Epithelial cell of prostate (primary cell): Measurements from ENCODE around the gene KCNQ1OT1.
"Not testable (repeated sequence)": the region's sequence is repeated elsewhere in the genome, so short reads cannot be mapped to it uniquely, and the experiment has no call there.

Experiments
- DNase-seq: peaks from one replicate; pipeline ENCODE4 v3.0.0-alpha.2; 2011; ENCODE audit warnings: low read depth, low spot score
- H3K27ac ChIP-seq: fragments of 450-650 bp; 2 replicates; pipeline ENCODE4 v1.5.1; 2017; ENCODE audit warnings: mild to moderate bottlenecking

Gene KCNQ1OT1

DNA sequence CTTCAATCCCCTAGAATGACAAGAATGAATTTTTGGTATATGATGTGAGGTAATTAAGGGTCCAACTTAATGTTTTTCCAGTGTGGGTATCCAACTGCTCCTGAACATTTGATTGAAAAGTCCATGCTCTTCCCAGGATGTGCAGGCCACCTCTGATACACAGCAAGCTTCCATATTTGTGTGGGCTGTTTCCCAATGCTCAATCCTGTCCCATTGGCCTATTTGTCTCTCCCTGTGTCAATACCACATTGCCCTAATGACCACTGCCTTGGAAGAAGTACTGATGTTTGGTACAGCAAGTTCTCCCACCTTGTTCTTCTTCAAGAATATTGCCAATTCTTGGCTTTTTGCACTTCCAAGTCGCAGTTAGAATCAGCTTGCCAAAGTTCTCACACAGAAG is 42.9 kb downstream of the KCNQ1OT1 start:
- no peak for DNase-seq
- H3K27ac ChIP-seq, result no peak overlapping the region

DNA sequence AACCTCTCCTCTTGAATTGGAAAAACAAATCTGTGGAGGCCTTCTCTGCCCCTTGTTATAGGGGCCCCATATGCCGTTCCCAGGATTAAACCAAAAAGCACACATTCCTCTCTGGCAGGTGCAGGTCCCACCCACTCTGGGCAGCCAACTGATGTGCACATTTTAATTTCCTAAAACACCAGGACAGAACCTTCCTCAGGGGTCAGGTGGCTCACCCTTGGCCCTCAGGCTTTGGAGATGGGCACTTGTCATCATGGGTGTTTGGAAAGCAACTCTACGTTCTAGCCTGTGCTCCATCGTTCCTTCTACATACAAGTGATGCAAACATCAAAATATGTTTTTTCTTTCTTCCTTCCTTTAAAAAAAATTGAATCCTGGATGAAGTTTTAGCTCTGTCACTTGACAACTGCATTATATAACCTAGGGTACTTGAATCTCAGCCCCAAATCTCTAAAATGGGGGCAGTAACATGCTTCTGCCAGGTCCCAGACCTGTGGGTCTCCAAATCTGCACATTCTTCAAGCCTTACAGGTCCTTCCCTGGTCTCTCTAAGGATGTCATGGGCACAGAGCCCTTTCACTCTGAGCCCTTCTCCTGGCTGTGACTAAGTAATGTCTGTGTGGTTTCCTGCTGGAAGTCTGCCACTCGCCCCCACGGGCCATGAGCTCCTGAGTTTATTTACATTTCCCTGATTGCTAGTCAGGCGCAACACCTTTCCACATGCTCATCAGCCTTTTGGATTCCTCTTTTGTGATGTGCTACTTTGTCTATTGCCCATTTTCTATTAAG is 43.8 kb downstream of the KCNQ1OT1 start:
- peak; percentile 41 for DNase-seq
- H3K27ac ChIP-seq, result no peak overlapping the region

DNA sequence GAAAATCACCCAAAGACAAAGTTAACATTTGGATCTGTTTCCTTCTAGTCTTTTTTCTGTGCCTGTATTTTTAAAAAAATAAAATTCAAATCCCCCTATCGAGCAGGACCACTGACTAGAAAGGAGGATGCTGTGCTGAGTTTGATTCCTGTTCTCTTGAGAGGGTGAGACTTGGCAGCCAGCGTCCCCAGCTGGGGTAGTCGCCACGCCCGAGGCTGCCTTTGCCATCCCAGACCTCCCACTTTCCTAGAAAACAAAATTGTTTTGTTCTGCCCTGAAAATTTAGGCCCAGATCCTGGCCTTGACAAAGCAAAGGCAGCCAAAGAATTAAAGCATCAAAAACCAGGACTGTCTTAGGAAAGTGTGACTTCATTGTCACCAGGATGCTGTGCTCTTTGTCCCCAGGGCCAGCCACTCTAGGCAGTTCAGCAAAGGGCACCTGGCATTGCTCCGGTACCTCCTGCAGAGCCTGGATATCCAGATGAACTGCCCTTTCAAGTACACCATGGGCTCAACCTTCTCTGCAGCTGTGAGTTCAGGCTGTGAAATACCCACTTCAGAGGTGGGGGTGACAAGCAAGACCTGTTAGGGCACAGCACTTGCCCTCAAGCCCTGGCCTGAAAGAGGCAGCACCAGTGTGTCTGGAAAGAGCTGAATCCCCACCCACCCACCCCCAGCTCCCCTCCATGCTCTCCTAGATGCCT is 44.6 kb downstream of the KCNQ1OT1 start:
- H3K27ac ChIP-seq, result no peak overlapping the region
- no peak for DNase-seq

DNA sequence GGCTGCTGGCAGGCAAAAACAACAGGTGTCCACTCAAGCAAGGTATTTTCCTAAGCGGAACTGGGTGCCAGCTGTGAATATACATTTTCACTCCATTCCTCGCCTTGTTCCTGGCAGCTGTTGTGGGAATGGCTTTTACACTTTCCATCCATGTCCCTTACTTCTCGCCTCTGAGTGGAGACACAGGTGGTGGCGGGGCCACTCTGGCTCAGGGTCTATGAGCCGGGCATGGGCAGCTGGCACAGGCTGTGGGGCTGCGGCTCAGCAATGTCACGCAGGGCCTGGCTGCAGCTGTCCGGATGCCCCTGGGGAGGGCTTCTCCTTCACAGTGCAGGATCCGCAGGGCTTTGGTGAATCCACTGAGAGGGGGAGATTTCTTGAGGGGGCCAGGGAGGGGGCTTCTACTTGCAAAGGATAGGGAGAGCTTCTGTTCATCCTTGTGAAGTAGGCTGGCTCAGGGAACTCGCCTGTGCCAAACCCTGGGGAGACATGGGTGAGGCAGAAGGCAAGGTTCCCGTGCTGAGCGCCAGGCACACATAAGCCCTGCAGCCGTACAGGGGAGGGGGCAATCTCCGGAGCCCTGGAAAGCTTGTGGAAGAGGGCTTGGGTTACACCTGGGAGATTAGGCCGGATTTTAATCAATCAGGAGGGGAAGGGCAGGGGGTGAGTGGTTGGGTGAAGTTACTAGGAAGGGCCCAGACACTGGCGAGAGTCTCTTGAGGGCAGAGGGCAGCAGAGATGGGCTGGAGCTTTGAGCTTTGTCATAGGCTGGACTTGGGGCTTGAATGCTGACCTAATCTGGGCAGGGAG is 45.7 kb downstream of the KCNQ1OT1 start:
- H3K27ac ChIP-seq, result no peak overlapping the region
- DNase-seq, result no peak

DNA sequence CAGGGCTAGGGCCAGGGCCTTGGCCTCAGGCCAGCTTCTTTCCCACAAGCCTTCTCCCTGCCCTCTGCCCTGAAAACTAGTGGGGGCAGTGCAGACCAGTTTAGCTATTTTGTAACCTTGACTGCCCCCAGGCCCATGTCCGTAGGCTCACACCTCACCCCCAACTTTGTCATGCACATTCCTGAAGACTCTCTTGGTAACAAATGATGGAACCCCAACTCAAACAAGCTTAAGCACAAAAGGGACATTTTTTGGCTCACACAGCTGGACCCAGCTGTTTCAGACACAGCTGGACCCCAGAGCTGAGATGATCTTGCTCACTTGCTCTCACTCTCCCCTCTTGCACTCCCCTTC is 46.6 kb downstream of the KCNQ1OT1 start:
- no peak for DNase-seq
- H3K27ac ChIP-seq, result no peak overlapping the region

DNA sequence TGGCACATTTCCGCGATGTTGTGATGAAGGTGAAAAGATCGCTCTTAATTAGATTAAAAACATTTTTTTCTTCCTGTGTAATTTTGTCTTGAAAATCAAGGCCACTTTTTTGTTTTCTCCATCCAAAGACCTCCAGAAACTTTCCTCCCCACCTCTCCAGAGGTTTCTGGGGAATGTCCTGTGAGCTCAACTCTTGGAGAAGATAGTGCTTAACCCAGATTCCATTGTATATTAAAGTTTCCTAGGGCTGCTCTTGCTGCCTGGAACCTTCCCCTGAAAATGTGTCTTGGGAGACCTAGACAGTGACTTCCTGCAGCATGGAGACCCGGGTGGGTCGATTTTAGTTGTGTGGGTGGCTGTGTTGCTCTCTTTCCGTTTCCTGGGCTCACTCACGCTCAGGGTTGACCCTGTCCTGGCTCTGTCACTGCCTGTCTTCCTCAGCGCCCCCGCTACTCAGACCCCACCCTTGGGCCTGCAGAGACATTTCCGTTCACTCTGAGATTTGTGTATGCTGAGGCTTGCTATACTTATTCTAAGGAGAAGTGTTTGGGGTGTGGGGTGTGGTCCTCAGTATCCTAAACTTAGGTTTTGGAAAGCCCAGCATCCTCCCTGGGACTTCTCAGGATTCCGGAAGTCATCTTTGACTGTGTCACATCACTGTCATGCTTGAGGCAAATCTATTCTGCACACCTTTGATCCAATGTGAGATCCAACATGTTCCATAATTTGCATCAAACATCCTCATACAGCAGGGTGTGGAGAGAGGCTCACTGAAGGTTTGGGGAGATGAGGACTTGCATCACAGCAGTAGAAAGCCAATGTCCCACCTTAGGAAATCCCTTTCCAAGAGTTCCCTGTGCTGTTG is 47.2 kb downstream of the KCNQ1OT1 start:
- no peak for DNase-seq
- H3K27ac ChIP-seq, result no peak overlapping the region

DNA sequence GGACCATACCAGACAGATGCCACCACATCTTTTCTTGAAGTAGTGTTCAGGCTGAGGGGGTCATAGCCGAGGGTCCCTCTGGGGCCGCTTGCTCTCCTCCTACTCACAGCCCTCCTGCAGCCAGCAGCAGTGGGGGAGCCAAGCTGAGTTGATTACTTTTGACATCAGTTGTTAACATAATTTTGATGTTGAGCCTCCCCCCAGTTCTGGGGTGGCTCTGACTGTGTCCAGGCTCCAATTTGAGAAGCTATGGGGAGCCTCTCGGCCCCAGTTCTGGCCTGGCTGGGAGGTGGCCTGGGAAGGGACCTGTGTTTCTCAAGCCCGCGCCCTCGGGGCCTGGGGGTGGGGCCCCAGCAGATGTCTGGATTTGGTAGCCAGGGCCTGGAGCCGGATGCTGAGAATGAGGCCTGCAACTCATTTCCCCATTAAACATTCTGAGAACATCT is 47.9 kb downstream of the KCNQ1OT1 start:
- no peak overlapping the region for H3K27ac ChIP-seq
- no peak for DNase-seq

DNA sequence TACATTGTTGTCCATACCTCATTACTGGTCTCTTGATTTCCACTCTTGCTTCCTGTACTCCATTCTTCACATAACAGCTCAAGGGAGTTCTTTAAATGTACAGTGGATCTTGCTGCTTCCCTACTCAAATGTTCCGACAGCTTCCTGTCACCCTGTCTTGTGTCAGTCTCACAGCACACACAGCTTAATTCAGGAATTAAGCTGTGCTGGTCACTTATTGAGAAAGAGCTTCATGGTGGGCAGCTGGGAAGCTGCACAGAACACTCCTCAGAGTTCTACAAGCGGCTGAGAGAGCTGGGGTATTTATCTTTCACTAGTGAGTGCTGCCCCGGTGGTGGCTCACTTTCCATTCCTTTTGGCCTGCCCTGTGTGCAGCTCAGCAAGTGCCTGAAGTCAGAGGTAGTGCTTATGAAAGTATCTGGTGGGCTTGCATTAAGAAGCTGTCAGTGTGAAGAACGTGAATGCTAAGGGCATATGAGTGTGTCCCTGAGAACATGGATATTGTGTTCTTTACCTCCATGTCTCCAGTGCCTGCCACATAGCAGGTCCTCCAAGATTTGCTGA is 48.7 kb downstream of the KCNQ1OT1 start:
- no peak overlapping the region for H3K27ac ChIP-seq
- no peak for DNase-seq

DNA sequence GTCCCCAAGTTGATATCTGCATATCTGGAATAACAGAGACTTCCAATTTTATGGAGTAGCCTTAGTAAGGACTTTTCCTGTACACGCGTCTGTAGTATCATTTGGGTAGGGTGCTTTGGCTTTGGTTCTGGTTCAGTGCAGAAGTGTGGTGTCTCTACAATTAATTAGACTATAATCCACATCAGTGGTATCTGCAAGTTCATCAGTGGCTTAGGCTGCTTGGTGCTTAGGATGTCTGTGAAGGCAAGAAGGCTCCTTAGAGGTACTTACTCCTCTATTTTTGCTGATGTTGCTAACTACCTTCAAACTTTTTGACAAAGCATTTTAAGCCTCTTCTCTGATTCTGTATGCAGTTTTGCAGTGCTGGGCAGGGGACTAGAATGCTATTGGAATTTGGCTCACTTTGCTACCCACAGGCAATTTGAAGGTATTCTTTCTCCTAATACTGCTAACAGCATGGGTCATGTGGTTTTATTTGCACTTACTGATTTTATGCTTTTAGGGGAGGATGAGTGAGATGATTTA is 49.4 kb downstream of the KCNQ1OT1 start:
- DNase-seq, result no peak

DNA sequence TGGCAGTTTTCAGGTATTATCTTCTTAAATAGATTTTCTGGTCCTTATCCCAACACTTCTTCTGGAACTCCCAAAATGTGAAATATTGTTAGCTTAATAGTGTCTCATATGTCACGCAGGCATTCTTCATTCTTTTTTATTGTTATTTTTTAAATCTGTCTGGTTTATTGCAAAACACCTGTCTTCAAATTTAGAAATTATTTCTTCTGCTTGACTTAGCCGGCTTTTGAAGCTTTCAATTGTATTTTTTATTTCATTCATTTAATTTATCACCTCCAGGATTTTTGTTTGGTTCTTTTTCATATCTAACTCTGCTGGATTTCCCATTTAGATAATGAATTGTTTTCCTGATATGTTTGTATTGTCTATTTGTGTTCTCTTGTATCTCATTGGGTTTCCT is 49.9 kb downstream of the KCNQ1OT1 start:
- H3K27ac ChIP-seq, result no peak overlapping the region

More for the DNA sequence above, 49.4 kb downstream of the KCNQ1OT1 start:
- no peak overlapping the region for H3K27ac ChIP-seq

DNA sequence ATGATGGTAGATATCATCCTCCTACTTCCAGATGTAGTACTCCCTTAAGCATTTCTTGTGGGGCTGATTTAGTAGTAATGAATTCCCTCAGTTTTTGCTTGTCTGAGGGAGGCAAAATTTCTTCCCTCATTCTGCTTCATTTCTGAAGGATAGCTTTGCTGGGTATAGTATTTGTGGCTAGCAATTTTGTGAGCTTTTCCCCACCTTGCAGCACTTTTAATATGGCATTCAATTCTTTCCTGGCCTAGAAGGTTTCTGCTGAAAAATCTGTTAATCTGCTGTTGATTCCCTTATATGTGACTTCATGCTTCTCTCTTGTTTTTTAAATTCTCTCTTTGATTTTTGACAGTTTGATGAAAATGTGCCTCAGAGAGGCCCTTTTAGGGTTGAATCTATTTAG is 50.4 kb downstream of the KCNQ1OT1 start:
- DNase-seq, result no peak

More for the DNA sequence above, 49.9 kb downstream of the KCNQ1OT1 start:
- no peak for DNase-seq

DNA sequence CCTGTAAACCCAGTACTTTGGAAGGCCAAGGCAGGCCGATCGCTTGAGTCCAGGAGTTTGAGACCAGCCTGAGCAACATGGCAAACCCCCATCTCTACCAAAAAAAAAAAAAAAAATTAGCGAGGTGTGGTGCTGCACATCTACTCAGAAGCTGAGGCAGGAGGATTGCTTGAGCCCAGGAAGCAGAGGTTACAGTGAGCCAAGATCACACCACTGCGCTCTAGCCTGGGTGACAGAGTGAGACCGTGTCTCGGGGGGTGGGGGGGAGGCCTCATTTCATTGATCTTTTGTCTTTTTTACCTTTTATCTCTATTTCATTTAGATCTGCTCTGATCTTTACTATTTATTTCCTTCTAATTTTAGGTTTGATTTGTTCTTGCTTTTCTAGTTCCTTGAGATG is 51.8 kb downstream of the KCNQ1OT1 start:
- DNase-seq, result no peak
- no peak overlapping the region for H3K27ac ChIP-seq

More for the DNA sequence above, 50.4 kb downstream of the KCNQ1OT1 start:
- H3K27ac ChIP-seq, result no peak overlapping the region

DNA sequence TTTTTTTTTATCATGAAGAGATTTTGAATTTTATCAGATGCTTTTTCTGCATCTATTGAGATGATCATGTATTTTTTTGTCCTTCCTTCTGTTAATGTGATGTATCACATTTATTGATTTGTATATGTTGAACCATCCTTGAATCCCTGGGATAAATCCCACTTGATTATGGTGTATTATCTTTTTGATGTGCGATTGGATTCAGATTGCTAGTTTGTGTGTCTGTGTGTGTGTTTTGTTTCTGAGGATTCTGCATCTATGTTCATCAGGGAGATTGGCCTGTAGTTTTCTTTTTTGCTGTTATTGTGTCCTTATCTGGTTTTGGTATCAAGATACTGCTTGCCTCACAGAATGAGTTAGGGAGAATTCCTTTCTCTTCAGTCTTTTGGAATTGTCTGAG is 52.6 kb downstream of the KCNQ1OT1 start:
- H3K27ac ChIP-seq, result no peak overlapping the region
- DNase-seq, result no peak

DNA sequence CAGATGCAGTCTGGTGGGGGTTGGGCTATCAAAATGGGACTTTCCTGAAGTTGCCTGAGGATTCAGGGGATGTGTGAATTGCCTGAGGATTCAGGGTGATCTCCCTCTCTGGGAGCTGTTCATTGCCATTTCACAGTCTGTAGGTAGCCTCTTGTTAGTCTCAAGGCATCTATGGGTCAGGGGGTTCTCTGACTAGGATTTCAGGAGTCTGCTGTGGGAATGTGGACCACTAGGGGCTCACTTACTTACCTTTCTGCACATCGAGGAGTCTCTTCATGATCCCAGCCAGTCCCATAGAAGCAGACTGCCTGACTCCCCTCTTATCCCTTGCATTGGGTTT is 54.0 kb downstream of the KCNQ1OT1 start:
- DNase-seq, result no peak
- no peak overlapping the region for H3K27ac ChIP-seq

DNA sequence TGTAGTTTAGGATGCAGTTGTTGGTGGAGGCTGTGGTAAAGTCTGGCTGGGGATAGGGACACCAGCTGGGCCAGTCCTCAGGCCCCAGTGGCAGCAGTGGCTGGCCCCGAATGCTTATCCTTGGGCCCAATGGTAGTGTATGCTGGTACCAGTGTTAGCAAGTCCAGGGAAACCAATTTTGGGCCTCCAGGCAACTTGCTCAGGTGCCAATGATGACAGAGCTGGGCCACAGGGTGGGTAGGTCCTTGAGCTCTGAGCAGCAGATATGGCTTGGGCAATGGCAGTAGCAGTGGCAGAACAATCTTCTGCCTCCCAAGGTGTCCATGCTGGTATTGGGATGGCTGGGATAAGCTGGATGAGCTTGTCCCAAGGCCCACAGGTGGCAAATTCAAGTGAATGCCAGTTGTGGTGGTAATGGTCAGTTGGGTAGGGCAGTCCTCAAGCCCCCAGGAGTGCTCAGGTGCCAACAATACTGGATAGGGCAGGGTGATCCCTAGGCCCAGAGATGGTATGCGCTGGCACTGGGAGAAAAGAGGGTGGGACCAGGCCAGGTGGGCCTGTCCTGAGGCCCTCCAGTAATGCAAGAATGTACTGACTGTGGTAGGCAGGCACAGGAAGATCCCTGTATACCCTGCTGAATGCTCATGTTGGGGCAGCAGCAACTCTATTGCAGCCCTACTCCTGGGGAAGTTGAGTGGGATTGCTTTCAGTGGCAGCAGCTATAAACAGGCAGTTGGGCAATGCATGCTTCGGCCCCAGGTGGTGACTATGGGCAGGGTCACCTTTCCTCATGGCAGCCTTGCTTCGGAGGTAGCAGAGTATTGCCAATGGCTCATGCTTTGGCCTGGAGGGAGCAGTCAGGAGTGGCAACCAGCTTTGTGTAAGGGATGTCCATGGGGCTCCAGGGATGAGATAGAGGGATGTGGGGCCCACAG is 54.7 kb downstream of the KCNQ1OT1 start:
- no peak overlapping the region for H3K27ac ChIP-seq
- DNase-seq, result no peak

DNA sequence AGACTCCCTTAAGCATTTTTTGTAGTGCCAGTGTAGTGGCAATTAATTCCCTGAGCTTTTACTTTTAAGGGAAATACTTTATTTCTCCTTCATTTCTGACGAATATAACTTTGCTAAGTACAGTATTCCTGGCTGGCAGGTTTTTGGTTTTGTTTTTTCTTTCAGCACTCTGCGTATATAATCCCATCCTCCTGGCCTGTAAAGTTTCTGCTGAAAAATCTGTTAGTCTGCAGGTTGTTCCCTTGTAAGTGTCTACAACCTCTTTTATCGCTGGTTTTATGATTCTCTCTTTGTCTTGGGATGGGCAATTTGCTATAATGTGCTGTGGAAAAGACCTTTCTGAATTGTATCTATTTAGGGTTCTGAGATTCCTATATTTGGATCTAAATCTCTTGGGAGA is 56.0 kb downstream of the KCNQ1OT1 start:
- DNase-seq, result no peak
- no peak overlapping the region for H3K27ac ChIP-seq

DNA sequence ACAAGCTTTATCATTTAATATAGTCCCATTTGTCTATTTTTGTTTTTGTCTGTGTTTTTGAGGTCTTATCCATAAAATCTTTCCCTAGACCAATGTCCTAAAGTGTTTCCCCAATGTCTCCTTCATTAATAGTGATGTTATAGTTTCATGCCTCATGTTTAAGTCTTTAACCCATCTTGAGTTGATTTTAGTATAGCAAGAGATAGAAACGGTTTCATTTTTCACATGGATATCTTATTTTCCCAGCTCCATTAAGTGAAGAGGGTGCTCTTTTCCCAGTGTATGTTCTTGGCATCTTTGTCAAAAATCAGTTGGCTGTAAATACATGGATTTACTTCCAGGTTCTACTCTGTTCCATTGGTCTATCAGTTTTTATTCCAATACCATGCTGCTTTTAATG is 58.2 kb downstream of the KCNQ1OT1 start:
- no peak for DNase-seq
- no peak overlapping the region for H3K27ac ChIP-seq

DNA sequence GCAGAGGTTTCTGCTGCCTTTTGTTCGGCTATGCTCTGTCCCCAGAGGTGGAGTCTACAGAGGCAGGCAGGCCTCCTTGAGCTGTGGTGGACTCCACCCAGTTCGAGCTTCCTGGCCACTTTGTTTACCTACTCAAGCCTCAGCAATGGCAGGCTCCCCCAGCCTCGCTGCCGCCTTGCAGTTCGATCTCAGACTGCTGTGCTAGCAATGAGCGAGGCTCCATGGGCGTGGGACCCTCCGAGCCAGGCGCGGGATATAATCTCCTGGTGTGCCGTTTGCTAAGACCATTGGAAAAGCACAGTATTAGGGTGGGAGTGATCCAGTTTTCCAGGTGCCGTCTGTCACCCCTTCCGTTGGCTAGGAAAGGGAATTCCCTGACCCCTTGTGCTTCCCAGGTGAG is 60.0 kb downstream of the KCNQ1OT1 start:
- not testable (repeated sequence) for DNase-seq, H3K27ac ChIP-seq

DNA sequence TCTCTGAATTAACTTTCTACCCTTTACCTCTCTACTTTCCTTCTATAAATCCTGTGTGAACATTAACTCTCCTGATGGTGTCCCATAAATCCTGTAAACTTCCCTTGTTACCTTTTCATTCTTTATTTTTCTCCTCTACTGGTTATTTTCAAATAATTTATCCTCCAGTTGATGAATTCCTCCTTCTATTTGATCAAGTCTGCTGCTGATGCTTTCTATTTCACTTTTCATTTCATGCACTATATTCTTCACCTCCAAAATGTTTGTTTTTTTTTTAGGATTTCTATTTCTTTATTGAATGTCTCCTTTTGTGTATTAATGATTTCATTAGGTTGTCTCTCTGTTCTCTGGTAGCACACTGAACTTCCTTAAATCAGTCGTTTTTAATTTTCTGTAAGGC is 68.6 kb downstream of the KCNQ1OT1 start:
- H3K27ac ChIP-seq, result no peak overlapping the region
- no peak for DNase-seq
